GM18519 (cell line): ENCODE results near the gene PTPRD.
"Not testable (repeated sequence)": the region's sequence is repeated elsewhere in the genome, so short reads cannot be mapped to it uniquely, and the experiment has no call there.

Experiments used
- ATAC-seq: cut with Tn5 transposase; IDR thresholded peaks from one replicate; pipeline ENCODE4 v1.9.1; 2021; ENCODE audit warnings: mild to moderate bottlenecking, moderate library complexity; ENCODE audit not compliant: unreplicated experiment, low FRiP score

The PTPRD gene

GRCh38 chr9:9112001-9112720 lies 1500.6 kb downstream of the PTPRD start:
- no peak for ATAC-seq

GRCh38 chr9:9108641-9109040 lies 1504.2 kb downstream of the PTPRD start:
- ATAC-seq: no peak

GRCh38 chr9:9102295-9102694 lies 1510.5 kb downstream of the PTPRD start:
- no peak for ATAC-seq

GRCh38 chr9:9100070-9100469 lies 1512.7 kb downstream of the PTPRD start:
- ATAC-seq: no peak

- no peak for ATAC-seq
Measured at GRCh38 chr9:9099646-9100045, 1513.2 kb downstream of the PTPRD start.

- ATAC-seq: not testable (repeated sequence)
Measured at GRCh38 chr9:9097254-9097653, 1515.5 kb downstream of the PTPRD start.

- no peak for ATAC-seq
Measured at GRCh38 chr9:9091387-9091786, 1521.4 kb downstream of the PTPRD start.

GRCh38 chr9:9079473-9079872 lies 1533.3 kb downstream of the PTPRD start:
- ATAC-seq: no peak

GRCh38 chr9:9078301-9078700 lies 1534.5 kb downstream of the PTPRD start:
- no peak for ATAC-seq

GRCh38 chr9:9061627-9062026 lies 1551.2 kb downstream of the PTPRD start:
- ATAC-seq: no peak

GRCh38 chr9:9054354-9054992 lies 1558.3 kb downstream of the PTPRD start:
- no peak for ATAC-seq

GRCh38 chr9:9045572-9045971 lies 1567.2 kb downstream of the PTPRD start:
- ATAC-seq: no peak

- no peak for ATAC-seq
Measured at GRCh38 chr9:9045072-9045471, 1567.7 kb downstream of the PTPRD start.

- not testable (repeated sequence) for ATAC-seq
Measured at GRCh38 chr9:9043788-9044187, 1569.0 kb downstream of the PTPRD start.

- no peak for ATAC-seq
Measured at GRCh38 chr9:9041756-9042155, 1571.0 kb downstream of the PTPRD start.

GRCh38 chr9:9033022-9033421 lies 1579.8 kb downstream of the PTPRD start:
- no peak for ATAC-seq

GRCh38 chr9:9016597-9016996 lies 1596.2 kb downstream of the PTPRD start:
- ATAC-seq: no peak

- no peak for ATAC-seq
Measured at GRCh38 chr9:9004810-9005209, 1608.0 kb downstream of the PTPRD start.

- ATAC-seq: no peak
Measured at GRCh38 chr9:9002826-9003583, 1609.8 kb downstream of the PTPRD start.

- no peak for ATAC-seq
Measured at GRCh38 chr9:8980496-8981013, 1632.2 kb downstream of the PTPRD start.

- no peak for ATAC-seq
Measured at GRCh38 chr9:8978334-8978733, 1634.5 kb downstream of the PTPRD start.
